Neural cell (in vitro differentiated cells): ENCODE data around the gene SLC12A7. TPM values are rescaled to one million over a fixed set of nuclear protein-coding genes. Genes with fewer than 3 reads are reported as not detected.

ENCODE experiments used
- H2AFZ ChIP-seq: fragments of 200-600, 300-800 bp; sonication (generic), shearing (Covaris generic); 2 replicates; pipeline ENCODE4 v1.6.0; 2014; ENCODE audit warnings: low read depth, mild to moderate bottlenecking, antibody characterized with exemption, low read length, moderate library complexity
- H3F3A ChIP-seq: fragments of 200-600 bp; shearing (Covaris generic); 2 replicates; pipeline ENCODE4 v1.6.1; 2016; ENCODE audit warnings: mild to moderate bottlenecking, moderate library complexity, mixed read lengths, antibody characterized with exemption, low read length; ENCODE audit not compliant: insufficient read depth, poor library complexity, severe bottlenecking
- H3K27ac ChIP-seq: fragments of 200-600, 300-800 bp; sonication (generic), shearing (Covaris generic); 2 replicates; pipeline ENCODE4 v1.5.1; 2014; ENCODE audit warnings: mild to moderate bottlenecking, low read length, moderate library complexity
- H3K27me3 ChIP-seq: fragments of 300-800, 200-600 bp; sonication (generic), shearing (Covaris generic); 2 replicates; pipeline ENCODE4 v1.6.0; 2014; ENCODE audit warnings: mild to moderate bottlenecking, low read depth, low read length, moderate library complexity; ENCODE audit not compliant: insufficient read depth
- H3K36me3 ChIP-seq: fragments of 300-800, 200-600 bp; sonication (generic), shearing (Covaris generic); 2 replicates; pipeline ENCODE4 v1.5.1; 2014; ENCODE audit warnings: mild to moderate bottlenecking, antibody characterized with exemption, low read length, moderate library complexity; ENCODE audit not compliant: insufficient read depth
- H3K4me2 ChIP-seq: fragments of 300-800, 200-600 bp; sonication (generic), shearing (Covaris generic); 2 replicates; pipeline ENCODE4 v1.6.0; 2014; ENCODE audit warnings: mild to moderate bottlenecking, low read length
- H3K4me3 ChIP-seq: fragments of 300-800, 200-600 bp; sonication (generic), shearing (Covaris generic); 2 replicates; pipeline ENCODE4 v1.5.1; 2014; ENCODE audit warnings: mild to moderate bottlenecking, low read length, moderate library complexity
- H3K79me2 ChIP-seq: fragments of 200-600 bp; shearing (Covaris generic); replicated peaks from 2 replicates; pipeline ENCODE4 v1.6.0; 2014; ENCODE audit warnings: mild to moderate bottlenecking, low read length, moderate library complexity; ENCODE audit not compliant: insufficient read depth
- H3K9ac ChIP-seq: fragments of 300-800, 200-600 bp; sonication (generic), shearing (Covaris generic); 2 replicates; pipeline ENCODE4 v1.6.1; 2016; ENCODE audit warnings: mild to moderate bottlenecking, low read length, mixed read lengths
- H3K9me2 ChIP-seq: fragments of 200-600 bp; shearing (Covaris generic); 2 replicates; pipeline ENCODE4 v1.6.1; 2016; ENCODE audit warnings: mild to moderate bottlenecking, low read length, mixed read lengths; ENCODE audit not compliant: insufficient read depth
- H3K9me3 ChIP-seq: fragments of 200-600, 300-800 bp; sonication (generic), shearing (Covaris generic); 2 replicates; pipeline ENCODE4 v1.6.1; 2016; ENCODE audit warnings: mild to moderate bottlenecking, mixed run types, low read length, moderate library complexity, mixed read lengths
- H4K20me1 ChIP-seq: fragments of 200-600 bp; shearing (Covaris generic); 2 replicates; pipeline ENCODE4 v1.6.1; 2016; ENCODE audit warnings: mild to moderate bottlenecking, mixed run types; ENCODE audit not compliant: insufficient read depth
- EP300 ChIP-seq: fragments of 450-650 bp; conservative IDR thresholded peaks from 2 replicates; pipeline ENCODE4 v1.6.1; 2014; ENCODE audit warnings: antibody characterized with exemption, mild to moderate bottlenecking, moderate library complexity; ENCODE audit not compliant: poor library complexity, severe bottlenecking
- EZH2 ChIP-seq: fragments of 200-600, 300-800 bp; shearing (Covaris generic), sonication (generic); IDR thresholded peaks from 2 replicates; pipeline ENCODE4 v1.6.1; 2014; ENCODE audit warnings: antibody characterized with exemption, low read length, borderline replicate concordance, mild to moderate bottlenecking; ENCODE audit not compliant: insufficient read depth, poor library complexity, severe bottlenecking
- MXI1 ChIP-seq: fragments of 450-650 bp; conservative IDR thresholded peaks from 2 replicates; pipeline ENCODE4 v1.6.1; 2014; ENCODE audit warnings: antibody characterized with exemption, mild to moderate bottlenecking; ENCODE audit not compliant: poor library complexity, severe bottlenecking
- POLR2AphosphoS5 ChIP-seq: IDR thresholded peaks from 2 replicates; pipeline ENCODE4 v1.6.1; 2012
- RAD21 ChIP-seq: fragments of 450-650 bp; conservative IDR thresholded peaks from 2 replicates; pipeline ENCODE4 v1.6.1; 2014; ENCODE audit warnings: antibody characterized with exemption, mild to moderate bottlenecking, moderate library complexity
- SMC3 ChIP-seq: fragments of 450-650 bp; conservative IDR thresholded peaks from 2 replicates; pipeline ENCODE4 v1.6.1; 2014; ENCODE audit warnings: antibody characterized with exemption, mild to moderate bottlenecking, moderate library complexity; ENCODE audit not compliant: poor library complexity
- TAF1 ChIP-seq: IDR thresholded peaks from 2 replicates; pipeline ENCODE4 v1.6.1; 2012; ENCODE audit warnings: low read depth
- polyA plus RNA-seq: library from polyadenylated mRNA; depleted of rRNA; stranded (reverse); fragments of >200 nt; gene quantifications from 2 replicates; pipeline ENCODE4 v1.2.3, GENCODE V29; 2014
- TF ChIP-seq, protein P1 (sequence below): IDR thresholded peaks from 2 replicates; pipeline ENCODE4 v1.6.1; 2012; ENCODE audit warnings: borderline replicate concordance
- TF ChIP-seq, protein P2 (sequence below): fragments of 450-650 bp; IDR thresholded peaks from 2 replicates; pipeline ENCODE4 v1.5.1; 2014; ENCODE audit warnings: antibody characterized with exemption, mild to moderate bottlenecking, moderate library complexity; ENCODE audit not compliant: poor library complexity, severe bottlenecking

SLC12A7 gene
- polyA plus RNA-seq, 1 donor from 2014 or later = 4.5 TPM

DNA sequence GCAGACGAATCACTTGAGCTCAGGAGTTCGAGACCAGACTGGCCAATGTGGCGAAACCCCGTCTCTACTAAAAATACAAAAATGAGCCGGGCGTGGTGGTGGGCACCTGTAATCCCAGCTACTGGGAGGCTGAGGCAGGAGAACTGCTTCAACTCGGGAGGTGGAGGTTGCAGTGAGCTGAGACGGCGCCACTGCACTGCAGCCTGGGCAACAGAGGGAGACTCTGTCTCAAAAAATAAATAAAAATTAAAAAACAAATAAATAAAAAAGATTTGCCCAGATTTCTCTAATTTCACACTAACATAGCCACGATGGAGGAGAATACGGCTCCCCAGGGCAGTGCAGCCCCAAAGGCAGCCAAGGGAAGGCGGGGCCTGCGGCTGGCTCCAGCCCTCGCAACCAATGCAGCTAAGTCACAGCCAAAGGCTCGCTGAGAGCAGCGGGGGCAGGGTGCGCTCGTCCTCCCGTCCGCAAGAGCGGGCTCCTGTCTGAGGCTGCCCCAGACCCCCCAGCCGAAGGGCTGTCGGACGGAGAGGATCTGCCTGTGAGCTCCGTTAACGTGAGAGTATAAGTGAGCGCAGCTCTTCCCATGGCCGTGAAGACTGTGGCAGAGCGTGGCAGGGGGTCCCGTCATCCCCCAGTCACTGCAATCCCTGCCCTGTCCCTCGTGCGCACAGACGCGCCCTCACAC is 43.5 kb downstream of the SLC12A7 start:
- no peak overlapping the region for H3K4me2 ChIP-seq
- no peaks in the 10 kb centered on the region for H3K27me3 ChIP-seq
- no peak overlapping the region for H3K4me3 ChIP-seq
- H3K36me3 ChIP-seq = no peaks in the 10 kb centered on the region
- no peak overlapping the region for H3K27ac ChIP-seq
- no peaks in the 10 kb centered on the region for H3K9me3 ChIP-seq
- no peak overlapping the region for H2AFZ ChIP-seq
- no peak overlapping the region for H3K9ac ChIP-seq
- H3K79me2 ChIP-seq = no peaks in the 10 kb centered on the region
- H3K9me2 ChIP-seq = no peaks in the 10 kb centered on the region
- H3F3A ChIP-seq = no peaks in the 10 kb centered on the region
- TF ChIP-seq EZH2 = no peak
- TF ChIP-seq, protein P1, sequence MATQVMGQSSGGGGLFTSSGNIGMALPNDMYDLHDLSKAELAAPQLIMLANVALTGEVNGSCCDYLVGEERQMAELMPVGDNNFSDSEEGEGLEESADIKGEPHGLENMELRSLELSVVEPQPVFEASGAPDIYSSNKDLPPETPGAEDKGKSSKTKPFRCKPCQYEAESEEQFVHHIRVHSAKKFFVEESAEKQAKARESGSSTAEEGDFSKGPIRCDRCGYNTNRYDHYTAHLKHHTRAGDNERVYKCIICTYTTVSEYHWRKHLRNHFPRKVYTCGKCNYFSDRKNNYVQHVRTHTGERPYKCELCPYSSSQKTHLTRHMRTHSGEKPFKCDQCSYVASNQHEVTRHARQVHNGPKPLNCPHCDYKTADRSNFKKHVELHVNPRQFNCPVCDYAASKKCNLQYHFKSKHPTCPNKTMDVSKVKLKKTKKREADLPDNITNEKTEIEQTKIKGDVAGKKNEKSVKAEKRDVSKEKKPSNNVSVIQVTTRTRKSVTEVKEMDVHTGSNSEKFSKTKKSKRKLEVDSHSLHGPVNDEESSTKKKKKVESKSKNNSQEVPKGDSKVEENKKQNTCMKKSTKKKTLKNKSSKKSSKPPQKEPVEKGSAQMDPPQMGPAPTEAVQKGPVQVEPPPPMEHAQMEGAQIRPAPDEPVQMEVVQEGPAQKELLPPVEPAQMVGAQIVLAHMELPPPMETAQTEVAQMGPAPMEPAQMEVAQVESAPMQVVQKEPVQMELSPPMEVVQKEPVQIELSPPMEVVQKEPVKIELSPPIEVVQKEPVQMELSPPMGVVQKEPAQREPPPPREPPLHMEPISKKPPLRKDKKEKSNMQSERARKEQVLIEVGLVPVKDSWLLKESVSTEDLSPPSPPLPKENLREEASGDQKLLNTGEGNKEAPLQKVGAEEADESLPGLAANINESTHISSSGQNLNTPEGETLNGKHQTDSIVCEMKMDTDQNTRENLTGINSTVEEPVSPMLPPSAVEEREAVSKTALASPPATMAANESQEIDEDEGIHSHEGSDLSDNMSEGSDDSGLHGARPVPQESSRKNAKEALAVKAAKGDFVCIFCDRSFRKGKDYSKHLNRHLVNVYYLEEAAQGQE = no peak
- TF ChIP-seq, protein P2, sequence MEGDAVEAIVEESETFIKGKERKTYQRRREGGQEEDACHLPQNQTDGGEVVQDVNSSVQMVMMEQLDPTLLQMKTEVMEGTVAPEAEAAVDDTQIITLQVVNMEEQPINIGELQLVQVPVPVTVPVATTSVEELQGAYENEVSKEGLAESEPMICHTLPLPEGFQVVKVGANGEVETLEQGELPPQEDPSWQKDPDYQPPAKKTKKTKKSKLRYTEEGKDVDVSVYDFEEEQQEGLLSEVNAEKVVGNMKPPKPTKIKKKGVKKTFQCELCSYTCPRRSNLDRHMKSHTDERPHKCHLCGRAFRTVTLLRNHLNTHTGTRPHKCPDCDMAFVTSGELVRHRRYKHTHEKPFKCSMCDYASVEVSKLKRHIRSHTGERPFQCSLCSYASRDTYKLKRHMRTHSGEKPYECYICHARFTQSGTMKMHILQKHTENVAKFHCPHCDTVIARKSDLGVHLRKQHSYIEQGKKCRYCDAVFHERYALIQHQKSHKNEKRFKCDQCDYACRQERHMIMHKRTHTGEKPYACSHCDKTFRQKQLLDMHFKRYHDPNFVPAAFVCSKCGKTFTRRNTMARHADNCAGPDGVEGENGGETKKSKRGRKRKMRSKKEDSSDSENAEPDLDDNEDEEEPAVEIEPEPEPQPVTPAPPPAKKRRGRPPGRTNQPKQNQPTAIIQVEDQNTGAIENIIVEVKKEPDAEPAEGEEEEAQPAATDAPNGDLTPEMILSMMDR = no peak
- no peak for TF ChIP-seq POLR2AphosphoS5
- TF ChIP-seq RAD21 = no peak
- TF ChIP-seq TAF1 = no peak
- TF ChIP-seq EP300 = no peak
- TF ChIP-seq MXI1 = no peak
- no peak for TF ChIP-seq SMC3
- H4K20me1 ChIP-seq = no peaks in the 10 kb centered on the region

DNA sequence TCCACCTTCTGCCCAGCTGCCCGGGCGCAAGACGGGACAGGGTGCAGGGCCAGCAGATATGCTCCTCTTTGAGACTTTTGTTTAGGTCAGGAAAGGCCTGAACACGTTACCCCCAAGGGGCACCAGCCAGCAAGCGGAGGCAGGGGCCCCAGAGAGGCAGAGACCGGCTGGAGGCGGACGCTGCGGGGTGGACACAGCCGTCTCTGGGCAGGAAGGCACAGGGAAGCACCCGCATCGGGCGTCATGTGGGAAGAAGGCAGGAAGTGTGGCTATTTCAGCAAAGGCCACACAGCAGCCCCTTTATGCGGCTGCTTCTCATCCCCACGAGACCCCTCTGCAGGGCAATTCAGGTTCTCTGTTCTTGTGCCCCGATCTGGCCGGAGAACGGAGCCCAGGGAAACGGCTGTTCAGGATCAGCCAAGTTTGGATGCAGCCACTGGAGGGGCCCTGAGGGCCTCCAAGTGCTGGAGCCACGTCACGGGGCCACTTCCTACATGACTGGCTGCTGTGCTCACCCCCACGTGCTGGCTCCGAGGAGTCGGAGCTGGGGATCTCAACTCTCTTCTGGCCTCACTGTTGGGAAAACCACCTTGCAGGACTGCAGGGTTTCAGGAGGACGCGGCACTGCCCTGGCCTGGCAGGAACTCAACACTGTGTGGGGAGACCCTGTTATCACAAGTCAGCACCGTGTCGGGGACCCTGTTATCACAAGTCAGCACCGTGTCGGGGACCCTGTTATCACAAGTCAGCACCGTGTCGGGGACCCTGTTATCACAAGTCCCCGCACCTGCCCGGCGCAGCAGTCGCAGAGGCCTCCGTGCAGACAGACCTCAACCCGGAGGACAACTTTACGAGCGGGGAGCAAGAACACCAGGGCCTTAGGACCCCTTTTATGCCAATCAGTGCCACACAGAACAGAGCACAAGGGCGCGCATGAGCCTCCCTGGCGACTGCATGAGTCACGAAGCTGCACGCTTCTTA is 44.4 kb downstream of the SLC12A7 start:
- H3K9me3 ChIP-seq = no peaks in the 10 kb centered on the region
- no peaks in the 10 kb centered on the region for H3F3A ChIP-seq
- no peaks in the 10 kb centered on the region for H3K9me2 ChIP-seq
- TF ChIP-seq, protein P2 = no peak
- TF ChIP-seq TAF1 (no peak), MXI1 (no peak), SMC3 (no peak), EZH2 (no peak), POLR2AphosphoS5 (no peak), EP300 (no peak), RAD21 (no peak)
- TF ChIP-seq, protein P1 = no peak
- no peaks in the 10 kb centered on the region for H3K36me3 ChIP-seq
- H3K27ac ChIP-seq = no peak overlapping the region
- H4K20me1 ChIP-seq = no peaks in the 10 kb centered on the region
- no peaks in the 10 kb centered on the region for H3K27me3 ChIP-seq
- H3K4me3 ChIP-seq = no peak overlapping the region
- H2AFZ ChIP-seq = no peak overlapping the region
- H3K9ac ChIP-seq = no peak overlapping the region
- H3K79me2 ChIP-seq = no peaks in the 10 kb centered on the region
- H3K4me2 ChIP-seq = no peak overlapping the region
